Osteoblast (primary cell): ENCODE data around the gene PSMC2. TPM values are rescaled to one million over a fixed set of nuclear protein-coding genes. Genes with fewer than 3 reads are reported as not detected.

Experiments
- DNase-seq: peaks from one replicate; pipeline ENCODE4 v3.0.0; 2011; ENCODE audit warnings: low spot score, mixed read lengths; ENCODE audit not compliant: insufficient read length; ENCODE audit errors: missing footprints
- H2AFZ ChIP-seq: 2 replicates; pipeline ENCODE4 v1.6.0; 2011; ENCODE audit warnings: mild to moderate bottlenecking, low read length
- H3K27ac ChIP-seq: 2 replicates; pipeline ENCODE4 v1.5.1; 2011; ENCODE audit warnings: mild to moderate bottlenecking, low read depth, low read length, moderate library complexity
- H3K27me3 ChIP-seq: 2 replicates; pipeline ENCODE4 v1.6.0; 2012; ENCODE audit warnings: mild to moderate bottlenecking, control low read depth, inconsistent platforms, low read length, moderate library complexity; ENCODE audit not compliant: insufficient read depth
- H3K36me3 ChIP-seq: 2 replicates; pipeline ENCODE4 v1.5.1; 2011; ENCODE audit warnings: mild to moderate bottlenecking, low read length, control low read depth, moderate library complexity; ENCODE audit not compliant: insufficient read depth
- H3K4me1 ChIP-seq: 2 replicates; pipeline ENCODE4 v1.5.1; 2011; ENCODE audit warnings: mild to moderate bottlenecking, low read length, control low read depth, moderate library complexity; ENCODE audit not compliant: insufficient read depth
- H3K4me2 ChIP-seq: 2 replicates; pipeline ENCODE4 v1.6.0; 2011; ENCODE audit warnings: mild to moderate bottlenecking, low read length; ENCODE audit not compliant: insufficient read depth
- H3K4me3 ChIP-seq: fragments of 200-600 bp; sonication (generic); 3 replicates; pipeline ENCODE4 v1.5.1; 2012; ENCODE audit warnings: mild to moderate bottlenecking, low read length, inconsistent platforms; ENCODE audit not compliant: insufficient read depth
- H3K79me2 ChIP-seq: 2 replicates; pipeline ENCODE4 v1.6.0; 2012; ENCODE audit warnings: mild to moderate bottlenecking, low read length, control low read depth, inconsistent platforms; ENCODE audit not compliant: insufficient read depth
- H3K9me3 ChIP-seq: 2 replicates; pipeline ENCODE4 v1.5.1; 2011; ENCODE audit warnings: low read depth, low read length, control low read depth
- H4K20me1 ChIP-seq: 2 replicates; pipeline ENCODE4 v1.6.0; 2012; ENCODE audit warnings: mild to moderate bottlenecking, low read length, control low read depth; ENCODE audit not compliant: insufficient read depth
- CTCF ChIP-seq: IDR thresholded peaks from 2 replicates; pipeline ENCODE4 v1.5.1; 2011; ENCODE audit warnings: mild to moderate bottlenecking, low read depth, low read length, moderate library complexity; ENCODE audit errors: extremely low read depth
- total RNA-seq: library from RNA; depleted of rRNA; stranded (reverse); fragments of >200 nt; gene quantifications from 2 replicates; pipeline ENCODE4 v1.2.3, GENCODE V29; 2012

PSMC2 gene
- total RNA-seq, 1 donor = 184 TPM

- Histone ChIP-seq H3K4me3 (peak overlapping the region; percentile 92), H3K4me2 (peak overlapping the region; percentile 87), H4K20me1 (peaks cover 15% of the 10 kb centered on the region), H3K9me3 (no peaks in the 10 kb centered on the region), H3K27ac (peak overlapping the region; percentile 86), H3K36me3 (peaks cover 23% of the 10 kb centered on the region), H3K4me1 (peaks cover 19% of the 10 kb centered on the region), H2AFZ (no peak overlapping the region), H3K79me2 (peaks cover 78% of the 10 kb centered on the region), H3K27me3 (no peaks in the 10 kb centered on the region)
- DNase-seq = no peak
- TF ChIP-seq CTCF = no peak
Measured at GRCh38 chr7:103343332-103343731, 4.1 kb upstream of the PSMC2 start.

GRCh38 chr7:103343758-103344452, 3.5 kb upstream of the PSMC2 start:
- H3K36me3 ChIP-seq = peaks cover 23% of the 10 kb centered on the region
- H3K27me3 ChIP-seq = no peaks in the 10 kb centered on the region
- H3K4me3 ChIP-seq = peak overlapping the region; percentile 92
- H3K27ac ChIP-seq = peak overlapping the region; percentile 86
- peaks cover 22% of the 10 kb centered on the region for H3K4me1 ChIP-seq
- H4K20me1 ChIP-seq = peaks cover 20% of the 10 kb centered on the region
- peaks cover 81% of the 10 kb centered on the region for H3K79me2 ChIP-seq
- no peaks in the 10 kb centered on the region for H3K9me3 ChIP-seq
- no peak for TF ChIP-seq CTCF
- peak; percentile 72 for DNase-seq
- peak overlapping the region; percentile 93 for H2AFZ ChIP-seq
- H3K4me2 ChIP-seq = peak overlapping the region; percentile 87

- peak; percentile 95 for DNase-seq
- Histone ChIP-seq H3K79me2 (peaks cover 81% of the 10 kb centered on the region), H3K27me3 (no peaks in the 10 kb centered on the region), H4K20me1 (peaks cover 18% of the 10 kb centered on the region), H3K4me3 (peak within 1 kb of the TSS; percentile 92), H3K36me3 (peaks cover 23% of the 10 kb centered on the region), H3K27ac (peak within 1 kb of the TSS; percentile 86), H3K4me1 (peaks cover 27% of the 10 kb centered on the region), H2AFZ (peak within 1 kb of the TSS; percentile 93), H3K4me2 (peak within 1 kb of the TSS; percentile 87), H3K9me3 (no peaks in the 10 kb centered on the region)
- no peak for TF ChIP-seq CTCF
Measured at GRCh38 chr7:103344453-103345149, 2.8 kb upstream of the PSMC2 start, which contains the start of gene DNAJC2. Gene DNAJC2, minus strand, starts transcription at chr7:103344767. Its CDS starts 145 bp downstream, at chr7:103344622.

- H3K4me3 ChIP-seq = no peak overlapping the region
- peak overlapping the region; percentile 94 for H3K4me2 ChIP-seq
Measured at GRCh38 chr7:103346396-103346795, 1.0 kb upstream of the PSMC2 start.

More at GRCh38 chr7:103346396-103346795, 1.0 kb upstream of the PSMC2 start:
- no peak overlapping the region for H3K27ac ChIP-seq
- peaks cover 7% of the 10 kb centered on the region for H3K36me3 ChIP-seq
- H2AFZ ChIP-seq = peak overlapping the region; percentile 99
- no peak for DNase-seq
- peaks cover 33% of the 10 kb centered on the region for H3K4me1 ChIP-seq
- H4K20me1 ChIP-seq = peaks cover 22% of the 10 kb centered on the region
- no peak for TF ChIP-seq CTCF
- H3K9me3 ChIP-seq = no peaks in the 10 kb centered on the region
- H3K27me3 ChIP-seq = no peaks in the 10 kb centered on the region
- peaks cover 81% of the 10 kb centered on the region for H3K79me2 ChIP-seq
